Loucy (cell line): ENCODE results near the gene CASK.

Experiments
- H2AFZ ChIP-seq: fragments of 200-600 bp; sonication (generic); 2 replicates; pipeline ENCODE4 v1.6.0; 2016; ENCODE audit warnings: antibody characterized with exemption, mild to moderate bottlenecking, low read length, moderate library complexity
- H3F3A ChIP-seq: fragments of 200-600 bp; 2 replicates; pipeline ENCODE4 v1.6.0; 2016; ENCODE audit warnings: antibody characterized with exemption, low read depth, mild to moderate bottlenecking
- H3K27me3 ChIP-seq: fragments of 200-600 bp; sonication (generic); 2 replicates; pipeline ENCODE4 v1.6.1; 2014; ENCODE audit warnings: low read length, mild to moderate bottlenecking; ENCODE audit not compliant: insufficient read depth, poor library complexity, severe bottlenecking
- H3K36me3 ChIP-seq: fragments of 200-600 bp; sonication (generic); 2 replicates; pipeline ENCODE4 v1.6.1; 2016; ENCODE audit warnings: low read length; ENCODE audit not compliant: insufficient read depth
- H3K4me1 ChIP-seq: fragments of 200-600 bp; sonication (generic); 2 replicates; pipeline ENCODE4 v1.5.1; 2014; ENCODE audit warnings: low read length, mild to moderate bottlenecking; ENCODE audit not compliant: insufficient read depth, poor library complexity, severe bottlenecking
- H3K4me2 ChIP-seq: fragments of 200-600 bp; sonication (generic); 2 replicates; pipeline ENCODE4 v1.6.0; 2014; ENCODE audit warnings: antibody characterized with exemption, low read length, low read depth, mild to moderate bottlenecking; ENCODE audit not compliant: poor library complexity, severe bottlenecking
- H3K4me3 ChIP-seq: fragments of 200-600 bp; sonication (generic); 2 replicates; pipeline ENCODE4 v1.5.1; 2014; ENCODE audit warnings: low read length, mild to moderate bottlenecking, mixed read lengths; ENCODE audit not compliant: poor library complexity, severe bottlenecking
- H3K79me2 ChIP-seq: fragments of 200-600 bp; sonication (generic); 2 replicates; pipeline ENCODE4 v1.6.1; 2014; ENCODE audit warnings: low read length; ENCODE audit not compliant: insufficient read depth
- H3K9ac ChIP-seq: fragments of 200-600 bp; sonication (generic); 2 replicates; pipeline ENCODE4 v1.6.0; 2014; ENCODE audit warnings: mild to moderate bottlenecking, low read depth, low read length, moderate library complexity; ENCODE audit not compliant: poor library complexity, severe bottlenecking
- H3K9me2 ChIP-seq: fragments of 200-600 bp; sonication (generic); replicated peaks from 2 replicates; pipeline ENCODE4 v1.6.1; 2016; ENCODE audit warnings: low read depth, low read length, mixed read lengths
- H3K9me3 ChIP-seq: fragments of 200-600 bp; sonication (generic); 2 replicates; pipeline ENCODE4 v1.6.1; 2014; ENCODE audit warnings: mild to moderate bottlenecking, antibody characterized with exemption, low read length, low read depth; ENCODE audit not compliant: insufficient read depth
- H4K20me1 ChIP-seq: fragments of 200-600 bp; sonication (generic); 2 replicates; pipeline ENCODE4 v1.6.0; 2014; ENCODE audit warnings: antibody characterized with exemption, low read length, mild to moderate bottlenecking; ENCODE audit not compliant: insufficient read depth, poor library complexity, severe bottlenecking
- CTCF ChIP-seq: fragments of 200-600 bp; sonication (generic); conservative IDR thresholded peaks from 2 replicates; pipeline ENCODE4 v1.5.1; 2014; ENCODE audit warnings: mild to moderate bottlenecking, antibody characterized with exemption, low read length
- EZH2phosphoT487 ChIP-seq: fragments of 200-600 bp; IDR thresholded peaks from 2 replicates; pipeline ENCODE4 v1.6.1; 2018; ENCODE audit warnings: antibody characterized with exemption, mild to moderate bottlenecking, moderate library complexity, borderline replicate concordance

The CASK gene

GRCh38 chrX:41923211-41923977 lies at the start of gene CASK:
CASK (minus strand) TSS chrX:41923554; CDS start chrX:41922988, 566 bp downstream.
- peaks cover 38% of the 10 kb centered on the region for H4K20me1 ChIP-seq
- H3K4me3 ChIP-seq = peak within 1 kb of the TSS; percentile 94
- H3K9me2 ChIP-seq = no peaks in the 10 kb centered on the region
- no peak for TF ChIP-seq CTCF
- peak within 1 kb of the TSS; percentile 90 for H3K9ac ChIP-seq
- H3K4me1 ChIP-seq = peaks cover 16% of the 10 kb centered on the region
- H3F3A ChIP-seq = no peaks in the 10 kb centered on the region
- H3K27me3 ChIP-seq = no peaks in the 10 kb centered on the region
- H3K4me2 ChIP-seq = peak within 1 kb of the TSS; percentile 89
- no peaks in the 10 kb centered on the region for H3K36me3 ChIP-seq
- peak within 1 kb of the TSS; percentile 93 for H2AFZ ChIP-seq
- H3K9me3 ChIP-seq = no peaks in the 10 kb centered on the region
- peaks cover 44% of the 10 kb centered on the region for H3K79me2 ChIP-seq

GRCh38 chrX:41971346-41971745 lies 48.0 kb upstream of the CASK start:
- H3K9me3 ChIP-seq = no peaks in the 10 kb centered on the region
- no peak overlapping the region for H2AFZ ChIP-seq

GRCh38 chrX:41970419-41970818 lies 47.1 kb upstream of the CASK start:
- H3K9me3 ChIP-seq = no peaks in the 10 kb centered on the region
- no peaks in the 10 kb centered on the region for H3K9me2 ChIP-seq
- no peaks in the 10 kb centered on the region for H4K20me1 ChIP-seq
- no peak overlapping the region for H3K4me2 ChIP-seq
- H3K79me2 ChIP-seq = no peaks in the 10 kb centered on the region
- TF ChIP-seq CTCF (no peak), EZH2phosphoT487 (no peak)
- no peak overlapping the region for H3K4me3 ChIP-seq
- H2AFZ ChIP-seq = no peak overlapping the region
- no peak overlapping the region for H3K9ac ChIP-seq
- no peaks in the 10 kb centered on the region for H3K36me3 ChIP-seq
- peaks cover 4% of the 10 kb centered on the region for H3K4me1 ChIP-seq
- H3K27me3 ChIP-seq = no peaks in the 10 kb centered on the region
- no peaks in the 10 kb centered on the region for H3F3A ChIP-seq

More at GRCh38 chrX:41971346-41971745, 48.0 kb upstream of the CASK start:
- no peak overlapping the region for H3K9ac ChIP-seq
- TF ChIP-seq CTCF (no peak), EZH2phosphoT487 (no peak)
- no peaks in the 10 kb centered on the region for H3K36me3 ChIP-seq
- H3F3A ChIP-seq = no peaks in the 10 kb centered on the region
- H3K79me2 ChIP-seq = no peaks in the 10 kb centered on the region
- no peaks in the 10 kb centered on the region for H3K9me2 ChIP-seq
- no peaks in the 10 kb centered on the region for H3K27me3 ChIP-seq
- no peak overlapping the region for H3K4me3 ChIP-seq
- H3K4me1 ChIP-seq = peaks cover 4% of the 10 kb centered on the region
- H3K4me2 ChIP-seq = no peak overlapping the region
- H4K20me1 ChIP-seq = no peaks in the 10 kb centered on the region
